K562 (cell line): ENCODE results near the gene RPL7A. TPM values are rescaled to one million over a fixed set of nuclear protein-coding genes. Genes with fewer than 3 reads are reported as not detected.

ENCODE experiments used
- ATAC-seq: fragments of 200-7000 bp; cut with Tn5 transposase; 3 replicates; pipeline ENCODE4 v1.9.1; 2020; ENCODE audit warnings: moderate library complexity
- BruUV-seq: library from RNA; stranded (reverse); fragments of 400-500 nt; replicated peaks from 2 replicates; lab custom pipeline; 2021; lab: Mats Ljungman, UMichigan
- CTCF ChIA-PET: fragments of 300-600 bp; formaldehyde crosslinking; extraction: SDS; loops from one replicate; lab custom pipeline; 2021; ENCODE audit warnings: low intra/inter-chr PET ratio; lab: Yijun Ruan, JAX
- POLR2A ChIA-PET: fragments of 300-600, 350-650 bp; sonication (Branson Sonifier 250); formaldehyde crosslinking; extraction: SDS; loops from one replicate; lab custom pipeline; 2021; ENCODE audit warnings: antibody characterized with exemption, inconsistent platforms; lab: Yijun Ruan, JAX
- DNase-seq, 4 experiments: peaks; one replicate each; pipeline versions ENCODE4 v3.0.0 to v3.0.0-alpha.2; 2011 to 2018; ENCODE audit warnings: low spot score in 3 of 4, mixed read lengths in 3 of 4; ENCODE audit errors: extremely low read depth in 1 of 4
- FAIRE-seq: peaks from 2 replicates; lab custom pipeline; 2011; peaks lifted over from hg19 to GRCh38; lab: Jason Lieb, UNC
- H2AFZ ChIP-seq: 2 replicates; pipeline ENCODE4 v1.6.0; 2011; ENCODE audit warnings: low read depth, low read length, control low read depth, inconsistent platforms
- H3K27ac ChIP-seq: fragments of 200-600 bp; 3 replicates; pipeline ENCODE4 v1.8.0; 2011; ENCODE audit warnings: low read depth, mild to moderate bottlenecking, control low read depth, inconsistent platforms, low read length, moderate library complexity, mixed read lengths; ENCODE audit errors: extremely low read depth
- H3K27me3 ChIP-seq, 2 experiments: fragments of 300-600 bp in 1 of 2; 2 replicates in 1 of 2; 3 replicates in 1 of 2; pipeline versions ENCODE4 v1.6.0 to v1.8.0; 2011; ENCODE audit warnings: inconsistent platforms in 2 of 2, low read length in 2 of 2, mild to moderate bottlenecking in 1 of 2, mixed read lengths in 1 of 2, moderate library complexity in 1 of 2; ENCODE audit not compliant: control insufficient read depth in 2 of 2, insufficient read depth in 2 of 2
- H3K36me3 ChIP-seq: fragments of 300-600 bp; 3 replicates; pipeline ENCODE4 v1.8.0; 2011; ENCODE audit warnings: mild to moderate bottlenecking, low read length, inconsistent platforms; ENCODE audit not compliant: control insufficient read depth, insufficient read depth
- H3K4me1 ChIP-seq, 2 experiments: fragments of 200-600 bp in 1 of 2; replicated peaks in 1 of 2; 2 replicates in 1 of 2; 3 replicates in 1 of 2; pipeline versions ENCODE4 v1.5.1 to v1.8.0; 2011; ENCODE audit warnings: inconsistent platforms in 2 of 2, low read length in 2 of 2, mild to moderate bottlenecking in 1 of 2, mixed read lengths in 1 of 2, moderate library complexity in 1 of 2; ENCODE audit not compliant: control insufficient read depth in 2 of 2, insufficient read depth in 2 of 2
- H3K4me2 ChIP-seq: 2 replicates; pipeline ENCODE4 v1.6.1; 2011; ENCODE audit warnings: low read length, control low read depth, inconsistent platforms, mixed read lengths; ENCODE audit not compliant: insufficient read depth
- H3K4me3 ChIP-seq: fragments of 200-600 bp; sonication (generic), shearing (Covaris generic); 2 replicates; pipeline ENCODE4 v1.5.1; 2016; ENCODE audit warnings: control low read depth, inconsistent platforms
- H3K79me2 ChIP-seq: fragments of 200-600 bp; 3 replicates; pipeline ENCODE4 v1.8.0; 2011; ENCODE audit warnings: low read length, inconsistent platforms; ENCODE audit not compliant: control insufficient read depth, insufficient read depth
- H3K9ac ChIP-seq, 2 experiments: 2 replicates each; pipeline versions ENCODE4 v1.6.0 to v1.6.1; 2011; ENCODE audit warnings: low read depth in 2 of 2, low read length in 2 of 2, control low read depth in 1 of 2, inconsistent platforms in 1 of 2, mild to moderate bottlenecking in 1 of 2, mixed read lengths in 1 of 2; ENCODE audit not compliant: insufficient read depth in 1 of 2
- H3K9me1 ChIP-seq: one replicate; pipeline ENCODE4 v1.6.0; 2011; ENCODE audit warnings: inconsistent platforms, mild to moderate bottlenecking, low read length, moderate library complexity; ENCODE audit not compliant: control insufficient read depth, insufficient read depth
- H3K9me3 ChIP-seq: replicated peaks from 2 replicates; pipeline ENCODE4 v1.5.1; 2011; ENCODE audit warnings: low read depth, low read length, inconsistent platforms; ENCODE audit not compliant: control insufficient read depth, insufficient read depth
- H4K20me1 ChIP-seq: replicated peaks from 2 replicates; pipeline ENCODE4 v1.6.1; 2011; ENCODE audit warnings: low read length, inconsistent platforms, mixed read lengths; ENCODE audit not compliant: control insufficient read depth, insufficient read depth
- MAFF ChIP-seq: IDR thresholded peaks from 2 replicates; pipeline ENCODE4 v1.6.1; 2012; ENCODE audit warnings: low read length, improper control_type of control experiment
- MEF2A ChIP-seq: IDR thresholded peaks from 2 replicates; pipeline ENCODE4 v1.6.1; 2011; ENCODE audit warnings: low read depth, mild to moderate bottlenecking, low read length, moderate library complexity; ENCODE audit not compliant: control insufficient read depth
- REST ChIP-seq, 2 experiments: fragments of 450-650 bp; formaldehyde crosslinking in 1 of 2; IDR thresholded peaks; 2 replicates each; pipeline versions ENCODE4 v1.4.0 to v1.6.1; 2014 to 2020; ENCODE audit warnings: mild to moderate bottlenecking in 2 of 2, borderline replicate concordance in 1 of 2, low read depth in 1 of 2
- ZNF592 ChIP-seq: fragments of 450-650 bp; IDR thresholded peaks from 2 replicates; pipeline ENCODE4 v1.6.1; 2017; ENCODE audit warnings: antibody characterized with exemption, mild to moderate bottlenecking
- WGBS: fragments of 100-300 bp; shearing (Covaris generic); methylation state at CpG from one replicate; pipeline ENCODE4 v1.1.6; 2016; ENCODE audit warnings: low coverage, mixed read lengths; ENCODE audit not compliant: insufficient coverage; ENCODE audit errors: missing lambda C conversion rate; 5-methylcytosine and 5-hydroxymethylcytosine counted together
- in situ Hi-C: fragments of 300-500 bp; cut with MboI; formaldehyde crosslinking; loops from 4 replicates; pipeline ENCODE4 v1.15.0; 2018; ENCODE audit warnings: inconsistent platforms, mixed read lengths
- intact Hi-C: fragments of 100-400 bp; cut with micrococcal nuclease; formaldehyde crosslinking; loops from 2 replicates; pipeline ENCODE4 v1.14.2; 2022
- polyA plus RNA-seq, 8 experiments: library from polyadenylated mRNA; depleted of rRNA in 4 of 8; stranded (reverse) in 5 of 8; unstranded in 3 of 8; fragments of >200 nt; fragmentation: Nextera tagmentation in 2 of 8; fragmentation: Illumina TruSeq in 1 of 8; extraction: Ambion mirVana in 2 of 8; extraction: Trizol in 1 of 8; gene quantifications; 2 replicates each; pipeline versions ENCODE4 v1.2.1 to v1.2.3, GENCODE V29; 2011 to 2014; ENCODE audit warnings: inconsistent platforms in 1 of 8, missing spikeins in 1 of 8
- total RNA-seq, 7 experiments: library from RNA; depleted of rRNA in 6 of 7; stranded (reverse); fragments of >200 nt in 6 of 7; fragmentation: Illumina TruSeq in 2 of 7; extraction: Trizol in 2 of 7; gene quantifications; 2 replicates each; pipeline versions ENCODE4 v1.2.1 to v1.2.3, GENCODE V29; 2011 to 2021; ENCODE audit warnings: low replicate concordance in 1 of 7

The RPL7A gene
- total and polyA plus RNA-seq, 9 of the 15 experiments (the other 6 are each of a cell fraction or from before 2014, with no cell fraction given) = 1,935 to 3,760 (median 2,652) TPM

DNA sequence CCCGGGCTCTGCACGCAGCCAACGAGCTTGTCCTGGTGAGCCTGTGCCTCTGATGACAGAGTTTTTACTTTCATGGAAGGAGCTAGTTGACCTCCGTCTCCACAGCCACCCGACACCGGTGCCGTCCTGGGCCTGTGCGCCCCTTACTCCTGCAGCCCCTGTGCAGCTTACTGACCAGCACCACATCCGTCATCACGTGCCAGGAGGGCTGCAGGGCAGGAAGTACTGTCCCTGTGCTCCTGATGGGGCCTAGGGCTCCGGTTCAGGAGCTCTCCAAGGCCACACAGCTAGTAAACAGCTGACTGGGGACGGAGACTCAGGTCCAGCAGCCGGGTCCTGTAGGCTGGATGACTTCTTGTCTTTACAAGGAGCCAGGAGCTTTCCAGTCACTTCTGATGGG is 38.3 kb downstream of the RPL7A start:
- POLR2A ChIA-PET = interaction anchor here (0.6 to 2.9 kb wide), 8 partner anchors 9 to 111 kb away, joined by 3 to 13 read pairs (median 3); partner anchors contain the start of gene STKLD1
- intact Hi-C loops (no loop called here), in situ Hi-C loops (no loop called here)
- Histone ChIP-seq H3K9me3 (peaks cover 5% of the 10 kb centered on the region), H3K9me1 (no peaks in the 10 kb centered on the region), H3K36me3 (no peaks in the 10 kb centered on the region), H3K4me3 (no peak overlapping the region), H3K27me3 (peaks cover 29 to 55% of the 10 kb centered on the region in 2 experiments; a peak in 4 of 5 replicates), H3K79me2 (no peaks in the 10 kb centered on the region), H3K4me2 (no peak overlapping the region), H3K4me1 (peaks cover 0 to 17% of the 10 kb centered on the region in 2 experiments; a peak in 2 of 5 replicates), H2AFZ (no peak overlapping the region), H3K9ac (peak overlapping the region in 1 of 2 experiments; percentile 21; a peak in 1 of 4 replicates), H3K27ac (no peak overlapping the region), H4K20me1 (no peaks in the 10 kb centered on the region; the same call in 1 of the 2 replicates)
- no peak for FAIRE-seq
- CTCF ChIA-PET = no interaction called here
- no peak for DNase-seq
- WGBS = 34% methylated on average over 13 of the region's 13 CpGs
- no TSS peak for BruUV-seq
- no peak for ATAC-seq
- TF ChIP-seq MAFF = no peak
- no peak for TF ChIP-seq ZNF592
- TF ChIP-seq REST (IDR thresholded peaks at IDR 0.05; ENCODE audit: borderline replicate concordance) = no peak
- no peak for TF ChIP-seq REST (CRISPR knock-in tag; IDR thresholded peaks at IDR 0.05; ENCODE audit: low read depth)
- no peak for TF ChIP-seq MEF2A
